ENCODE data around the gene VSX2. TPM values are rescaled to one million over a fixed set of nuclear protein-coding genes. Genes with fewer than 3 reads are reported as not detected.
A peak's percentile ranks its signal among the peaks of the same experiment; 100 is the strongest.

Gene VSX2
- total and polyA plus RNA-seq, 2 of the 13 experiments (the other 11 are each of a cell fraction or from before 2014, with no cell fraction given) = 0.05 TPM; not detected in 1

- TF ChIP-seq, protein P1, sequence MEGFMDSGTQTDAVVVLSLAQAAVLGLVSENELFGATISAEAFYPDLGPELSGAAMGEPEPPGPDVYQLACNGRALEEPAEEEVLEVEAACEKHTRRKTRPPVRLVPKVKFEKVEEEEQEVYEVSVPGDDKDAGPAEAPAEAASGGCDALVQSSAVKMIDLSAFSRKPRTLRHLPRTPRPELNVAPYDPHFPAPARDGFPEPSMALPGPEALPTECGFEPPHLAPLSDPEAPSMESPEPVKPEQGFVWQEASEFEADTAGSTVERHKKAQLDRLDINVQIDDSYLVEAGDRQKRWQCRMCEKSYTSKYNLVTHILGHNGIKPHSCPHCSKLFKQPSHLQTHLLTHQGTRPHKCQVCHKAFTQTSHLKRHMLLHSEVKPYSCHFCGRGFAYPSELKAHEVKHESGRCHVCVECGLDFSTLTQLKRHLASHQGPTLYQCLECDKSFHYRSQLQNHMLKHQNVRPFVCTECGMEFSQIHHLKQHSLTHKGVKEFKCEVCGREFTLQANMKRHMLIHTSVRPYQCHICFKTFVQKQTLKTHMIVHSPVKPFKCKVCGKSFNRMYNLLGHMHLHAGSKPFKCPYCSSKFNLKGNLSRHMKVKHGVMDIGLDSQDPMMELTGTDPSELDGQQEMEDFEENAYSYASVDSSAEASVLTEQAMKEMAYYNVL (CRISPR knock-in tag; IDR thresholded peaks at IDR 0.05; ENCODE audit: borderline replicate concordance) = peak; percentile 51; the same call in 1 of the 2 replicates
- TF ChIP-seq NR2F2 (IDR thresholded peaks at IDR 0.05; ENCODE audit: borderline replicate concordance, low read depth) = no peak
- peak; percentile 54; the same call in 1 of the 2 replicates for TF ChIP-seq FOXK1 (CRISPR knock-in tag; IDR thresholded peaks at IDR 0.05; ENCODE audit: borderline replicate concordance, low read depth)
- no peak for TF ChIP-seq ZBTB14 (CRISPR knock-in tag; IDR thresholded peaks at IDR 0.05)
- TF ChIP-seq, protein P2, sequence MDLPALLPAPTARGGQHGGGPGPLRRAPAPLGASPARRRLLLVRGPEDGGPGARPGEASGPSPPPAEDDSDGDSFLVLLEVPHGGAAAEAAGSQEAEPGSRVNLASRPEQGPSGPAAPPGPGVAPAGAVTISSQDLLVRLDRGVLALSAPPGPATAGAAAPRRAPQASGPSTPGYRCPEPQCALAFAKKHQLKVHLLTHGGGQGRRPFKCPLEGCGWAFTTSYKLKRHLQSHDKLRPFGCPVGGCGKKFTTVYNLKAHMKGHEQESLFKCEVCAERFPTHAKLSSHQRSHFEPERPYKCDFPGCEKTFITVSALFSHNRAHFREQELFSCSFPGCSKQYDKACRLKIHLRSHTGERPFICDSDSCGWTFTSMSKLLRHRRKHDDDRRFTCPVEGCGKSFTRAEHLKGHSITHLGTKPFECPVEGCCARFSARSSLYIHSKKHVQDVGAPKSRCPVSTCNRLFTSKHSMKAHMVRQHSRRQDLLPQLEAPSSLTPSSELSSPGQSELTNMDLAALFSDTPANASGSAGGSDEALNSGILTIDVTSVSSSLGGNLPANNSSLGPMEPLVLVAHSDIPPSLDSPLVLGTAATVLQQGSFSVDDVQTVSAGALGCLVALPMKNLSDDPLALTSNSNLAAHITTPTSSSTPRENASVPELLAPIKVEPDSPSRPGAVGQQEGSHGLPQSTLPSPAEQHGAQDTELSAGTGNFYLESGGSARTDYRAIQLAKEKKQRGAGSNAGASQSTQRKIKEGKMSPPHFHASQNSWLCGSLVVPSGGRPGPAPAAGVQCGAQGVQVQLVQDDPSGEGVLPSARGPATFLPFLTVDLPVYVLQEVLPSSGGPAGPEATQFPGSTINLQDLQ (CRISPR knock-in tag; IDR thresholded peaks at IDR 0.05) = no peak
- TF ChIP-seq ZNF816 (CRISPR knock-in tag; IDR thresholded peaks at IDR 0.05; ENCODE audit: borderline replicate concordance) = peak; percentile 84; the same call in 1 of the 2 replicates
- peak; percentile 71 for TF ChIP-seq POGZ (CRISPR knock-in tag; IDR thresholded peaks at IDR 0.05)
- TF ChIP-seq SIN3A (IDR thresholded peaks at IDR 0.05; ENCODE audit: borderline replicate concordance, low read depth, low read length) = peak; percentile 74; the same call in 1 of the 2 replicates
- no peak for TF ChIP-seq ETS1 (CRISPR knock-in tag; IDR thresholded peaks at IDR 0.05)
- TF ChIP-seq ZBTB7B (CRISPR knock-in tag; IDR thresholded peaks at IDR 0.05) = no peak
- TF ChIP-seq HMGXB3 (CRISPR knock-in tag; IDR thresholded peaks at IDR 0.05; ENCODE audit: borderline replicate concordance) = peak; percentile 90
- TF ChIP-seq ZMYM4 (CRISPR knock-in tag; IDR thresholded peaks at IDR 0.05) = peak; percentile 79
- TF ChIP-seq ZNF431 (CRISPR knock-in tag; IDR thresholded peaks at IDR 0.05; ENCODE audit: borderline replicate concordance, low read depth) = peak; percentile 44; the same call in 1 of the 2 replicates
- TF ChIP-seq THAP11 (CRISPR knock-in tag; IDR thresholded peaks at IDR 0.05) = peak; percentile 80
- TF ChIP-seq MXD3 (CRISPR knock-in tag; IDR thresholded peaks at IDR 0.05) = peak; percentile 63; the same call in 1 of the 2 replicates
- TF ChIP-seq SATB2 (CRISPR knock-in tag; IDR thresholded peaks at IDR 0.05) = no peak
- TF ChIP-seq ZFP36L1 (CRISPR knock-in tag; IDR thresholded peaks at IDR 0.05) = peak; percentile 90; the same call in 1 of the 2 replicates
Observed at GRCh38 chr14:74296037-74296467, 56.8 kb downstream of the VSX2 start (continued).

All from HepG2 (cell line).